Thoracic aorta (tissue), 2 donors: ENCODE results near the gene CPT1A. TPM values are rescaled to one million over a fixed set of nuclear protein-coding genes. Genes with fewer than 3 reads are reported as not detected.

Experiments used
- ATAC-seq: fragments of 150-250 bp; one replicate; pipeline ENCODE4 v1.8.0; 2017; ENCODE audit warnings: low read depth; ENCODE audit not compliant: insufficient number of reproducible peaks, low FRiP score
- DNase-seq: peaks from one replicate; pipeline ENCODE4 v3.0.0-alpha.2; 2020; ENCODE audit warnings: low spot score
- H3K27ac ChIP-seq, 2 donors: fragments of 200-600 bp; sonication (generic); 1 replicate in 1 of 2; 2 replicates in 1 of 2; pipeline ENCODE4 v1.5.1; 2016; ENCODE audit warnings: mild to moderate bottlenecking in 2 of 2, moderate library complexity in 2 of 2
- H3K27me3 ChIP-seq: fragments of 200-600 bp; sonication (generic); replicated peaks from 2 replicates; pipeline ENCODE4 v1.6.0; 2016; ENCODE audit warnings: mild to moderate bottlenecking; ENCODE audit not compliant: insufficient read depth
- H3K36me3 ChIP-seq: fragments of 200-600 bp; sonication (generic); one replicate; pipeline ENCODE4 v1.5.1; 2016
- H3K4me1 ChIP-seq, 2 donors: fragments of 200-600 bp; sonication (generic); 1 replicate in 1 of 2; 2 replicates in 1 of 2; pipeline versions ENCODE4 v1.5.1 to v1.6.0; 2016; ENCODE audit warnings: low read depth in 2 of 2, mild to moderate bottlenecking in 1 of 2; ENCODE audit not compliant: control insufficient read depth in 1 of 2
- H3K4me3 ChIP-seq: fragments of 200-600 bp; sonication (generic); 2 replicates; pipeline ENCODE4 v1.5.1; 2016; ENCODE audit warnings: mild to moderate bottlenecking
- H3K9me3 ChIP-seq: fragments of 200-600 bp; sonication (generic); 2 replicates; pipeline ENCODE4 v1.5.1; 2016
- total RNA-seq, 2 donors: library from RNA; depleted of rRNA; stranded (reverse); fragments of >200 nt; gene quantifications; one replicate each; pipeline versions ENCODE4 v1.1.0 to v1.2.3, GENCODE V29; 2016
- TF ChIP-seq, protein P1 (sequence below): fragments of 200-600 bp; sonication (generic); IDR thresholded peaks from one replicate; pipeline ENCODE4 v1.5.1; 2019; ENCODE audit warnings: antibody characterized with exemption

The CPT1A gene
- total RNA-seq, 2 donors from 2014 or later = 61.1 to 75.3 TPM

DNA sequence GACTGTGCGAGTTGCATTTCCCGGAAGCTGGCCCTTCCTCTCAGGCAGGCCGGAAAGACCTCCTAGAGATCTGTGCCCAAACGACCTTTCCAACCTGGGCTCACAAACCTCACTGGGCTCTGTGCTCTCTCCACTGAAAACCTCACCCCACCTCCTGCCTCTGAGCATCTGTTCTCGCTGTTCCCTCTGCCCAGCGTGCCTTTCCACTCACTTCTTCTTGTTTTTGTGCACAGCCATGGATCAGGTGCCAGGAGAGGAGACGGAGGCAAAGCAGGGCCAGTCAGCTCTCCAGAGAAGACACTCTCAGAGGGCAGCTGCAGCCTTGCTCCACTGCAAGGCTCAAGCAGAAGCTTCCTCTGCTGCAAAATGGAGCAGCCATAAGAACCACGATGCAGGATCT is 10.9 kb upstream of the CPT1A start:
- H3K36me3 ChIP-seq = no peaks in the 10 kb centered on the region
- H3K27ac ChIP-seq = no peak overlapping the region
- no peak for ATAC-seq
- H3K4me1 ChIP-seq = peaks cover 0 to 14% of the 10 kb centered on the region in 2 donors
- no peak for DNase-seq
- no peaks in the 10 kb centered on the region for H3K27me3 ChIP-seq
- no peaks in the 10 kb centered on the region for H3K9me3 ChIP-seq
- no peak overlapping the region for H3K4me3 ChIP-seq
- TF ChIP-seq, protein P1, sequence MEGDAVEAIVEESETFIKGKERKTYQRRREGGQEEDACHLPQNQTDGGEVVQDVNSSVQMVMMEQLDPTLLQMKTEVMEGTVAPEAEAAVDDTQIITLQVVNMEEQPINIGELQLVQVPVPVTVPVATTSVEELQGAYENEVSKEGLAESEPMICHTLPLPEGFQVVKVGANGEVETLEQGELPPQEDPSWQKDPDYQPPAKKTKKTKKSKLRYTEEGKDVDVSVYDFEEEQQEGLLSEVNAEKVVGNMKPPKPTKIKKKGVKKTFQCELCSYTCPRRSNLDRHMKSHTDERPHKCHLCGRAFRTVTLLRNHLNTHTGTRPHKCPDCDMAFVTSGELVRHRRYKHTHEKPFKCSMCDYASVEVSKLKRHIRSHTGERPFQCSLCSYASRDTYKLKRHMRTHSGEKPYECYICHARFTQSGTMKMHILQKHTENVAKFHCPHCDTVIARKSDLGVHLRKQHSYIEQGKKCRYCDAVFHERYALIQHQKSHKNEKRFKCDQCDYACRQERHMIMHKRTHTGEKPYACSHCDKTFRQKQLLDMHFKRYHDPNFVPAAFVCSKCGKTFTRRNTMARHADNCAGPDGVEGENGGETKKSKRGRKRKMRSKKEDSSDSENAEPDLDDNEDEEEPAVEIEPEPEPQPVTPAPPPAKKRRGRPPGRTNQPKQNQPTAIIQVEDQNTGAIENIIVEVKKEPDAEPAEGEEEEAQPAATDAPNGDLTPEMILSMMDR = no peak

DNA sequence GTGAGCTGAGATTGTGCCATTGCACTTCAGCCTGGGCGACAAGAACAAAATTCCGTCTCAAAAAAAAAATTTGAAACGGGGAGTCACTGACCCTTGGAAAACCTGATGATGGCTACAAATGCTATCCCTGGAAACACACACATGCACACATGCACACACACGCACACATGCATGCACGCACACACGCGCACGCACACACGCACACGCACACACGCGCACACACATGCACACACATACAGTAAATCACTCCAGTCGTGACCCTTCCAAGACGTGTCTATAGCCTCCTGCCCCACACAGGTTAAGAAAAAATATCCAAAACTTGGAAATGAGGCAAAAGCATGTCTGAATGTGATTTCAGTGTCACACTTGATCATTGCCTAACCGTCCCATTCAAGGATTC is 6.7 kb upstream of the CPT1A start:
- H3K27me3 ChIP-seq = no peaks in the 10 kb centered on the region
- TF ChIP-seq, protein P1 = no peak
- no peak overlapping the region for H3K4me3 ChIP-seq
- no peaks in the 10 kb centered on the region for H3K9me3 ChIP-seq
- ATAC-seq (no peak), DNase-seq (no peak)
- H3K36me3 ChIP-seq = no peaks in the 10 kb centered on the region
- peaks cover 0 to 27% of the 10 kb centered on the region in 2 donors for H3K4me1 ChIP-seq
- no peak overlapping the region for H3K27ac ChIP-seq

DNA sequence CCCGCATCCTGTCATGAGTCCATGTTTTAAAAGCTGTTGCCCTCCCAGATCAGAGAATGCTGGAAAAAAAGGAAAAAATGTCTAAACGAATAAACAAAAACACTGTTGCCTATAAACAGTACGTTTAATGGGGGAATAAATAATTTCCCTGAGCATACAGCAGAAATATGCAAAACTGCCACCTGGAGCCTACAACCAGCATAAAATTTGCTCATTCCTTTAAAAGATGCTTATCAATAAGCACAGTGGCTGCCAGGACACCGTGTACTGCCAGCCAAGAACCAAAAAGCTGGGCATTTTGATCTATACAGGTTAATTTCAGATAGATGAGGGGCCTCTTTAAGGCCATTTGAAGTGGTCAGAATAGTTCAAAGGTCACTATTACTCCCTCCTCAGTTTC is 5.7 kb upstream of the CPT1A start:
- Histone ChIP-seq H3K27ac (no peak overlapping the region), H3K4me3 (no peak overlapping the region), H3K9me3 (no peaks in the 10 kb centered on the region), H3K36me3 (no peaks in the 10 kb centered on the region), H3K27me3 (no peaks in the 10 kb centered on the region), H3K4me1 (peaks cover 0 to 35% of the 10 kb centered on the region in 2 donors)
- TF ChIP-seq, protein P1 = no peak
- DNase-seq (no peak), ATAC-seq (no peak)

DNA sequence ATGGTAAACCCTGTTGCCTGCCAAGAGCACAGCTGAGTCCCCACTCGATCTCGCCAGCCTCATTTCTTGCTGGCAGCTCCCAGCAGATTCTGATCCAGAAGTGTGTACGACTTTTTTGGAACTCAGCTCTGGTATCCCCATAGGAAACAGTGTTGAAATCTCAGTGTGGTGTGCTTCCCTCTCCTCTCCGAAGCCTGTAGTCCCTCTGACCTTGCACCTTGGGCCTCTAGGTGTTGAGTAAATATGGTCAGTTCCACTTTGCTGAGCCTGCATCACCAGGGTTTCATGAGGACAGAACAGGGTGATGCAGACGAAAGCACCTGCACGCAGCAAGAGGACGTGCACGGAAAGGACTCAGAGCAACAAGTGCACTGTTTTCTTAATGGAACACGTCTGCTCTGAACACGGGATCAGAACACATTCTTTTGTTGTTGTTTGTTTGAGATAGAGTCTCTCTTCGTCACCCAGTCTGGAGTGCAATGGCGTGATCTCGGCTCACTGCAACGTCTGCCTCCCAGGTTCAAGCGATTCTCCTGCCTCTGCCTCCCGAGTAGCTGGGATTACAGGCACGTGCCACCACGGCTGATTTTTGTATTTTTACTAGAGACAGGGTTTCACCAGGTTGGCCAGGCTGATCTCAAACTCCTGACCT is 3.8 kb upstream of the CPT1A start:
- H3K27ac ChIP-seq = peak overlapping the region in 1 of 2 donors; percentile 22
- DNase-seq (no peak), ATAC-seq (no peak)
- H3K36me3 ChIP-seq = no peaks in the 10 kb centered on the region
- H3K9me3 ChIP-seq = no peaks in the 10 kb centered on the region
- TF ChIP-seq, protein P1 = no peak
- H3K27me3 ChIP-seq = no peaks in the 10 kb centered on the region
- H3K4me1 ChIP-seq = peaks cover 4 to 40% of the 10 kb centered on the region in 2 donors
- peak overlapping the region; percentile 8 for H3K4me3 ChIP-seq

DNA sequence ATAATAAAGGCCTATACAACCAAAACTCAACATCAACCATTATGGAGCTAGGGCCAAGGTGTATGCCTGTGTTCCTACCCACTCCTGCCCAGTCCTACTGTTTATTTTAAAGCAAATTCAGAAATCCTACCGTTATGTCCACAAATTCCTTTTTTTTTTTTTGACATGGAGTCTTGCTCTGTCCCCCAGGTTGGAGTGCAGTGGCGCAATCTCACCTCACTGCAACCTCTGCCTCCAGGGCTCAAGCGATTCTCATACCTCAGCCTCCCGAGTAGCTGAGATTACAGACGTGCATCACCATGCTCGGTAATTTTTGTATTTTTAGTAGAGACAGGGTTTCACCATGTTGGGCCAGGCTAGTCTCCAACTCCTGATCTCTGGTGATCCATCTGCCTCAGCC is 3.1 kb upstream of the CPT1A start:
- ATAC-seq (no peak), DNase-seq (no peak)
- no peaks in the 10 kb centered on the region for H3K27me3 ChIP-seq
- H3K4me3 ChIP-seq = no peak overlapping the region
- H3K9me3 ChIP-seq = no peaks in the 10 kb centered on the region
- H3K36me3 ChIP-seq = no peaks in the 10 kb centered on the region
- H3K4me1 ChIP-seq = peaks cover 4 to 47% of the 10 kb centered on the region in 2 donors
- peak overlapping the region in 1 of 2 donors; percentile 22 for H3K27ac ChIP-seq
- TF ChIP-seq, protein P1 = no peak
